ENCODE measurements around the gene SURF2. TPM values are rescaled to one million over a fixed set of nuclear protein-coding genes. Genes with fewer than 3 reads are reported as not detected.
"Not testable (repeated sequence)": the region's sequence is repeated elsewhere in the genome, so short reads cannot be mapped to it uniquely, and the experiment has no call there.

SURF2 gene
- total RNA-seq, 1 donor from 2014 or later: 34.3 TPM

GRCh38 chr9:133329306-133330156 is 26.8 kb upstream of the SURF2 start:
- H3K36me3 Mint-ChIP-seq (ENCODE audit: low read depth): peaks cover 15% of the 10 kb centered on the region
- not testable (repeated sequence) for H3K9me3 Mint-ChIP-seq; DNase-seq (ENCODE audit: low read depth, low spot score); H3K27ac Mint-ChIP-seq (ENCODE audit: unreplicated experiment); H3K27me3 Mint-ChIP-seq (ENCODE audit: low read depth); H3K4me1 Mint-ChIP-seq; H3K4me3 Mint-ChIP-seq
- TF ChIP-seq CTCF (conservative IDR thresholded peaks at IDR 0.05): peak; percentile 75

- DNase-seq (ENCODE audit: low read depth, low spot score): no peak
- no peak overlapping the region for H3K27ac Mint-ChIP-seq (ENCODE audit: unreplicated experiment)
- no peaks in the 10 kb centered on the region for H3K27me3 Mint-ChIP-seq (ENCODE audit: low read depth)
- H3K4me3 Mint-ChIP-seq: no peak overlapping the region
- no peaks in the 10 kb centered on the region for H3K9me3 Mint-ChIP-seq
- H3K36me3 Mint-ChIP-seq (ENCODE audit: low read depth): peaks cover 15% of the 10 kb centered on the region
- no peak for TF ChIP-seq CTCF (conservative IDR thresholded peaks at IDR 0.05)
- H3K4me1 Mint-ChIP-seq: peaks cover 12% of the 10 kb centered on the region
These were observed 25.1 kb upstream of the SURF2 start for GRCh38 chr9:133331221-133331620.

GRCh38 chr9:133331641-133332380 is 24.5 kb upstream of the SURF2 start:
- no peak for TF ChIP-seq CTCF (conservative IDR thresholded peaks at IDR 0.05)
- H3K27me3 Mint-ChIP-seq (ENCODE audit: low read depth): no peaks in the 10 kb centered on the region
- no peak overlapping the region for H3K27ac Mint-ChIP-seq (ENCODE audit: unreplicated experiment)
- H3K4me3 Mint-ChIP-seq: peak overlapping the region; percentile 15
- peaks cover 18% of the 10 kb centered on the region for H3K4me1 Mint-ChIP-seq
- H3K9me3 Mint-ChIP-seq: no peaks in the 10 kb centered on the region
- H3K36me3 Mint-ChIP-seq (ENCODE audit: low read depth): peaks cover 15% of the 10 kb centered on the region
- no peak for DNase-seq (ENCODE audit: low read depth, low spot score)

GRCh38 chr9:133332381-133332730 is 24.0 kb upstream of the SURF2 start:
- peak overlapping the region; percentile 15 for H3K4me3 Mint-ChIP-seq

GRCh38 chr9:133333011-133333410 is 23.3 kb upstream of the SURF2 start:
- Mint-ChIP-seq H3K4me3 (peak overlapping the region; percentile 59), H3K27ac (ENCODE audit: unreplicated experiment) (no peak overlapping the region), H3K27me3 (ENCODE audit: low read depth) (no peaks in the 10 kb centered on the region), H3K36me3 (ENCODE audit: low read depth) (peaks cover 15% of the 10 kb centered on the region), H3K9me3 (no peaks in the 10 kb centered on the region), H3K4me1 (peaks cover 20% of the 10 kb centered on the region)
- no peak for DNase-seq (ENCODE audit: low read depth, low spot score)
- no peak for TF ChIP-seq CTCF (conservative IDR thresholded peaks at IDR 0.05)

More at GRCh38 chr9:133332381-133332730, 24.0 kb upstream of the SURF2 start:
- TF ChIP-seq CTCF (conservative IDR thresholded peaks at IDR 0.05): no peak
- Mint-ChIP-seq H3K4me1 (peaks cover 20% of the 10 kb centered on the region), H3K27ac (ENCODE audit: unreplicated experiment) (no peak overlapping the region), H3K9me3 (no peaks in the 10 kb centered on the region), H3K36me3 (ENCODE audit: low read depth) (peaks cover 15% of the 10 kb centered on the region), H3K27me3 (ENCODE audit: low read depth) (no peaks in the 10 kb centered on the region)
- DNase-seq (ENCODE audit: low read depth, low spot score): no peak

All from neural crest cell (in vitro differentiated cells).